ENCODE data around the gene EMCN. TPM values are rescaled to one million over a fixed set of nuclear protein-coding genes. Genes with fewer than 3 reads are reported as not detected.

The EMCN gene
- total and polyA plus RNA-seq, 7 donors = 1.2 to 14.7 (median 5.3) TPM

GRCh38 chr4:100379583-100380105 is 138.2 kb downstream of the EMCN start:
- no peaks in the 10 kb centered on the region for H3K27me3 ChIP-seq
- DNase-seq = no peak
- no peak overlapping the region for H3K27ac ChIP-seq
- no peaks in the 10 kb centered on the region for H3K4me1 ChIP-seq
- no peaks in the 10 kb centered on the region for H3K36me3 ChIP-seq
- intact Hi-C loops (cut with DNase I) = no loop called here
- H3K4me3 ChIP-seq = no peak overlapping the region
- TF ChIP-seq CTCF (IDR thresholded peaks at IDR 0.05) = no peak
- no peak for TF ChIP-seq POLR2AphosphoS5 (IDR thresholded peaks at IDR 0.05)
- 66 to 84% methylated on average over 5 of the region's 5 CpGs for WGBS, 2 donors
- no peaks in the 10 kb centered on the region for H3K9me3 ChIP-seq

- intact Hi-C loops (cut with DNase I) = no loop called here
Observed at GRCh38 chr4:100372432-100372831, 145.4 kb downstream of the EMCN start.

GRCh38 chr4:100369871-100370270 is 148.0 kb downstream of the EMCN start:
- TF ChIP-seq EP300 (IDR thresholded peaks at IDR 0.05) (no peak), POLR2AphosphoS5 (IDR thresholded peaks at IDR 0.05) (no peak), CTCF (IDR thresholded peaks at IDR 0.05) (no peak), POLR2A (IDR thresholded peaks at IDR 0.05) (no peak)
- no peaks in the 10 kb centered on the region for H3K36me3 ChIP-seq
- intact Hi-C loops (cut with DNase I) = no loop called here
- H3K4me1 ChIP-seq = no peaks in the 10 kb centered on the region
- no peak overlapping the region for H3K4me3 ChIP-seq
- H3K27me3 ChIP-seq = no peaks in the 10 kb centered on the region
- DNase-seq = no peak
- H3K9me3 ChIP-seq = no peaks in the 10 kb centered on the region
- no peak overlapping the region for H3K27ac ChIP-seq
- WGBS, 2 donors = 54 to 74% methylated on average over 2 of the region's 2 CpGs

More at GRCh38 chr4:100372432-100372831, 145.4 kb downstream of the EMCN start:
- TF ChIP-seq EP300 (IDR thresholded peaks at IDR 0.05) = no peak
- no peak overlapping the region for H3K4me3 ChIP-seq
- no peaks in the 10 kb centered on the region for H3K4me1 ChIP-seq
- H3K9me3 ChIP-seq = no peaks in the 10 kb centered on the region
- 75 to 86% methylated on average over 3 of the region's 3 CpGs for WGBS, 2 donors
- DNase-seq = no peak
- H3K27ac ChIP-seq = no peak overlapping the region
- no peaks in the 10 kb centered on the region for H3K27me3 ChIP-seq
- no peaks in the 10 kb centered on the region for H3K36me3 ChIP-seq

GRCh38 chr4:100367451-100367850 is 150.4 kb downstream of the EMCN start:
- no peaks in the 10 kb centered on the region for H3K27me3 ChIP-seq
- H3K4me1 ChIP-seq = no peaks in the 10 kb centered on the region
- no peak for TF ChIP-seq POLR2A (IDR thresholded peaks at IDR 0.05)
- TF ChIP-seq CTCF (IDR thresholded peaks at IDR 0.05) = no peak
- TF ChIP-seq EP300 (IDR thresholded peaks at IDR 0.05) = no peak
- no peak for TF ChIP-seq POLR2AphosphoS5 (IDR thresholded peaks at IDR 0.05)
- no peak overlapping the region for H3K4me3 ChIP-seq
- intact Hi-C loops (cut with DNase I) = no loop called here
- no peaks in the 10 kb centered on the region for H3K9me3 ChIP-seq
- no peak overlapping the region for H3K27ac ChIP-seq
- DNase-seq = no peak
- H3K36me3 ChIP-seq = no peaks in the 10 kb centered on the region
- 60 to 67% methylated on average over 1 of the region's 1 CpG for WGBS, 2 donors

GRCh38 chr4:100366213-100366612 is 151.6 kb downstream of the EMCN start:
- WGBS, 2 donors = 39 to 63% methylated on average over 2 of the region's 2 CpGs
- no peaks in the 10 kb centered on the region for H3K4me1 ChIP-seq
- TF ChIP-seq CTCF (IDR thresholded peaks at IDR 0.05) = no peak
- no peak for TF ChIP-seq EP300 (IDR thresholded peaks at IDR 0.05)
- TF ChIP-seq POLR2AphosphoS5 (IDR thresholded peaks at IDR 0.05) = no peak
- TF ChIP-seq POLR2A (IDR thresholded peaks at IDR 0.05) = no peak
- H3K4me3 ChIP-seq = no peak overlapping the region
- no peaks in the 10 kb centered on the region for H3K27me3 ChIP-seq
- no peak overlapping the region for H3K27ac ChIP-seq
- DNase-seq = no peak
- intact Hi-C loops (cut with DNase I) = no loop called here
- no peaks in the 10 kb centered on the region for H3K9me3 ChIP-seq
- no peaks in the 10 kb centered on the region for H3K36me3 ChIP-seq

Measured in sigmoid colon (tissue), 7 donors.